Activated naive CD8-positive, alpha-beta T cell treated with anti-CD3 and anti-CD28 coated beads, Interleukin-2, amount 10 ng/mL, durations not matched to agents 7 days and 5 days (primary cell): ENCODE data around the gene CCDC17. TPM values are rescaled to one million over a fixed set of nuclear protein-coding genes. Genes with fewer than 3 reads are reported as not detected.

Source experiments
- ATAC-seq: fragments of 150-1000 bp; cut with Tn5 transposase; one replicate; pipeline ENCODE4 v1.10.0; 2021; ENCODE audit warnings: low read depth, moderate library complexity
- POLR2A ChIA-PET: fragments of 350-600 bp; sonication (Branson Sonifier 250); formaldehyde crosslinking; loops from one replicate; lab custom pipeline; 2021; ENCODE audit warnings: antibody characterized with exemption; lab: Charles Lee
- DNase-seq: peaks from one replicate; pipeline ENCODE4 v3.0.0; 2021
- H3K27ac Mint-ChIP-seq: one replicate; pipeline ENCODE4 v1.8.0; 2022; ENCODE audit warnings: mild to moderate bottlenecking, mixed read lengths
- H3K27me3 Mint-ChIP-seq: one replicate; pipeline ENCODE4 v1.8.0; 2022; ENCODE audit warnings: mild to moderate bottlenecking, moderate library complexity, mixed read lengths
- H3K36me3 Mint-ChIP-seq: one replicate; pipeline ENCODE4 v1.8.0; 2021; ENCODE audit warnings: mild to moderate bottlenecking, mixed read lengths
- H3K4me1 Mint-ChIP-seq: one replicate; pipeline ENCODE4 v1.8.0; 2021; ENCODE audit warnings: mixed read lengths
- H3K4me3 Mint-ChIP-seq: one replicate; pipeline ENCODE4 v1.8.0; 2022; ENCODE audit warnings: mild to moderate bottlenecking, moderate library complexity, mixed read lengths
- H3K9me3 Mint-ChIP-seq: one replicate; pipeline ENCODE4 v1.8.0; 2021; ENCODE audit warnings: mixed read lengths
- total RNA-seq, 2 experiments: library from RNA; stranded (reverse); gene quantifications; one replicate each; pipeline ENCODE4 v1.2.3, GENCODE V29; 2021

CCDC17 gene
- total RNA-seq, 2 experiments from 2014 or later = 4.4 TPM

DNA sequence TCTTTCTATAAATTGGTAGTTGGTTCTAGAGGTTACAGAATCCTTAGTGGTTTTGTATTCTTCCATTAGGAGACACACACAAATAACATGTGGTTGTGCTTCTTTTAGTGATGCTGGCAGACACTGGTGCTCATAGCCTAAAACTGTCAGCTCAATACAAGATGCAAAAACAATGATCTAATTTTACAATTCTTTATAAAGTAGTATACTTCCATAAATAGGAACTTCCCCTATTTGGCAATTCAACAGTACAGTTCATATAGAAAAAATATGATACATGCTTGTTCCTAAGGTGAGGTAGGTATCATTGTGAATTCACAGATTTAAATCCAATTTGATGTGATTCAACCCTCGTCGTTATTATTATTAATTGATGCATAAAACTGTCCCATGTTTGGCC, 20.8 kb upstream of the CCDC17 start:
- DNase-seq (no peak), ATAC-seq (no peak)
- Mint-ChIP-seq H3K9me3 (no peaks in the 10 kb centered on the region), H3K27ac (no peak overlapping the region), H3K4me3 (no peak overlapping the region), H3K36me3 (peaks cover 16% of the 10 kb centered on the region), H3K4me1 (peaks cover 1% of the 10 kb centered on the region), H3K27me3 (no peaks in the 10 kb centered on the region)
- POLR2A ChIA-PET = no interaction called here

DNA sequence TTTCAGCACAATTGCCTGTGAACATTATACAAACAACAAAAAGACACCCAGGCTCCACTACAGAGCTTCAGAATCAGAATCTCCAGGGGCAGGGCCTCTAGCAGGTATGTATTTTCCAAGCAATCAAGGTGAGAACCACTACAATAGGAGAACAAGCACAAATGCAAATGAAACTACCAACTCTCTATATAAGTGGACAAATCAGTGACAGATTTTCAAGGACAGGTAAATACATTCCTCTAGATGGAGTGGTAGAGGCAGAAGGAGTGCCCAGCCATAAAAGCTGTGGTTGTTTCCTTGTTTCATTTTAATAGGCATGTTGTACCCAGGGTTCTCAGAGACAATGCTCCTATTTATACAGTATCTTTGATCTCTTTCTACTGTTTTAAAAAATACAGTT, 20.1 kb upstream of the CCDC17 start:
- Mint-ChIP-seq H3K4me3 (no peak overlapping the region), H3K27ac (no peak overlapping the region), H3K27me3 (no peaks in the 10 kb centered on the region), H3K9me3 (no peaks in the 10 kb centered on the region), H3K4me1 (peaks cover 1% of the 10 kb centered on the region), H3K36me3 (peaks cover 15% of the 10 kb centered on the region)
- no peak for DNase-seq
- POLR2A ChIA-PET = no interaction called here
- ATAC-seq = no peak

DNA sequence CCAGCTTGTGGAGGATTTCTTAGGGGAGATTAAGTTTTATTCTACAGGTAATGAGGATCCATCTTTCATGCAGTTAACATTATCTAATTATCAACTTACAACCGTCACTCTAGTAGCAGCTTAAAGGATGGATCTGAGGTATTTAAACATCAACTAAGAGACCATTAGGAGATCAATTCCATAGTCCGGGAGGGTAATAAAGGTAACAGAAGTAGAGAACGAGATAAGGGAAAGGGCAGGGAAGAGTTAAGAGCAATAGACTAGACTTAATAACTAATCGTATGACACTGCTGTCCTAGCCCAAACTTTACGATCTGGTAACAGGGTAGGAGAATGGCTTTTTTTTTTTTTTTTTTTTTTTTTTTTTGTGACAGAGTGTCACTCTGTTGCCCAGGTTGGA, 19.5 kb upstream of the CCDC17 start:
- Mint-ChIP-seq H3K36me3 (peaks cover 15% of the 10 kb centered on the region), H3K9me3 (no peaks in the 10 kb centered on the region), H3K4me1 (peaks cover 1% of the 10 kb centered on the region), H3K4me3 (no peak overlapping the region), H3K27me3 (no peaks in the 10 kb centered on the region), H3K27ac (no peak overlapping the region)
- POLR2A ChIA-PET = interaction anchor here (0.5 kb wide), 1 partner anchor 556 kb away, joined by 3 read pairs; no protein-coding TSS in a partner anchor
- DNase-seq (no peak), ATAC-seq (no peak)

DNA sequence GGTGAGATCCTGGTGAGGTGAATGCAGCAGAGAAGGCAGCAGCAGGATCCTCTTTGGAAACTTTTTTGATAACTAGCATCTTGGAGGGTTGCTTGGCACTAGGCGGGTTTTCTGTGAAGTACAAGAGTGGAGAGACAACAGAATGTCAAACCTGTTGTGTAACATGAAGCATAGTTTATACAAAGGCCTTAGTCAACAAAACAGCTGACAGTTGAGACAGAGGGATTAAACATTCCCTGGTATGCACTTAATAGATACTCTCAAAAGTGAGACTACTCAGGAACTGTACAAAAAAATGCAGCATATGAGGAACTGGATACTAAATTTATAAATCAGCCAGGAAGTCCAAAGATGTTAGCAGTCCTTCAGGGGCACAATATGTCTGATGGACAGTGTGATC, 16.4 kb upstream of the CCDC17 start:
- Mint-ChIP-seq H3K9me3 (no peaks in the 10 kb centered on the region), H3K4me1 (peaks cover 1% of the 10 kb centered on the region), H3K27me3 (no peaks in the 10 kb centered on the region), H3K27ac (no peak overlapping the region), H3K4me3 (no peak overlapping the region), H3K36me3 (peaks cover 11% of the 10 kb centered on the region)
- no peak for ATAC-seq
- no peak for DNase-seq
- POLR2A ChIA-PET = no interaction called here

DNA sequence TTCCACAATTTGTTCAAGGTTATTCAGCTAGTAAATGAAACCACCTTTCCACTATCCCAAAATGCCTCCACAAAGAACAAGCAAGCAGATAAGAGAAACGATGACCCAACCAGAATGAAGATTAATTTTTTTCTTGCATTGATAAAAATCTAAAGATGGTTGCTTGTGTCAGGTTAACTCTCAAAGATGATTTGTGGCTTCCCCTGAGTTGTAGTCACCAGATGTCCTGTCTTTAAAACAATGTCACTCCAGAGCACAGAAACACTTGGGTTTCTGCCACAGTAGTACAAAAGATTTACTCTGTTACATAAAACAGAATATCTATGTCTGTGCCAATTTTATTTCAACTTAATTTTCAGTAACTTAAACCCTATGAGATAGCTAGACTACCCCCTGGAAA, 11.4 kb upstream of the CCDC17 start:
- no peaks in the 10 kb centered on the region for H3K27me3 Mint-ChIP-seq
- no peak overlapping the region for H3K27ac Mint-ChIP-seq
- H3K9me3 Mint-ChIP-seq = no peaks in the 10 kb centered on the region
- no peaks in the 10 kb centered on the region for H3K4me1 Mint-ChIP-seq
- POLR2A ChIA-PET = no interaction called here
- ATAC-seq (no peak), DNase-seq (no peak)
- H3K36me3 Mint-ChIP-seq = peaks cover 18% of the 10 kb centered on the region
- no peak overlapping the region for H3K4me3 Mint-ChIP-seq

DNA sequence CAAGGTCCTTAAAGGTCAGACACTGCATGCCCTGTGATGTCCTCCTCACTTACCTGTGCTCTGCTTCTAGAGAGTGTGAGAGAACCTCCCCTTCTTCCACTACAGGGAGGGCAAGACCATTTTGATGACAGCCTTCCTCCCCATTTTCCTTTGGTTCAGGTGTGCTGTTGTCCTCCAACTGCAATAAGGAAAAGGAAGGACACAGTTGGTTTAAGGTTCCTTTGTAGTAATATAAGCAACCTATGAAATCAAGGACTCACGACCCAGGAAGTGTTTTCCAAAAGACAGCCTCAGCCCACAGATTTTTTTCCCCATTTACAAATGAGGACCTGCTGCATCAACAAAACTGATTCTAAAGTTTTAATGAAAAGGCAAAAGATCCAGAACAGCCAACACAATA, 6.6 kb upstream of the CCDC17 start:
- no peak for ATAC-seq
- Mint-ChIP-seq H3K9me3 (no peaks in the 10 kb centered on the region), H3K36me3 (peaks cover 31% of the 10 kb centered on the region), H3K27me3 (no peaks in the 10 kb centered on the region), H3K4me3 (no peak overlapping the region), H3K4me1 (no peaks in the 10 kb centered on the region), H3K27ac (peak overlapping the region; percentile 47)
- no peak for DNase-seq
- POLR2A ChIA-PET = no interaction called here

DNA sequence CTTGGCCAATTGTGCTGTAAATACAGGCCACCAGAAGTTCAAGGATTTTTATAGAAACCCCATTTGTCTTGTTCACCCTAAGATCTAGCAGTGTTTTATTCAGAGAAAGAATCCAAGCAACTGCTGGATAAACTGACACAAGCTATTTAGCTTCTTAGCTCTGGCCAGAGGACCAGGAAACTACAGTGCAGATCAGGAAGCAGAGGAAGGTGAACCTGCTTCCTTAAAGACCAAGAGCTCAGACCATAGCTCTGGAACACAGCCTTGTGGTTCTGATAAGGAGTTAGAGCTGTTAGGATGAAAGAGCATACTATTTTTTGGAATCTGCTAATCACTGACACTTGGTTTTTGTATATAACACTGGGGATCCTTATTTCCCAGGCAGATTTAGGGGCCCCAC, 5.2 kb upstream of the CCDC17 start:
- Mint-ChIP-seq H3K27ac (no peak overlapping the region), H3K4me1 (no peaks in the 10 kb centered on the region), H3K36me3 (peaks cover 34% of the 10 kb centered on the region), H3K4me3 (no peak overlapping the region), H3K27me3 (no peaks in the 10 kb centered on the region), H3K9me3 (no peaks in the 10 kb centered on the region)
- POLR2A ChIA-PET = no interaction called here
- no peak for ATAC-seq
- no peak for DNase-seq

DNA sequence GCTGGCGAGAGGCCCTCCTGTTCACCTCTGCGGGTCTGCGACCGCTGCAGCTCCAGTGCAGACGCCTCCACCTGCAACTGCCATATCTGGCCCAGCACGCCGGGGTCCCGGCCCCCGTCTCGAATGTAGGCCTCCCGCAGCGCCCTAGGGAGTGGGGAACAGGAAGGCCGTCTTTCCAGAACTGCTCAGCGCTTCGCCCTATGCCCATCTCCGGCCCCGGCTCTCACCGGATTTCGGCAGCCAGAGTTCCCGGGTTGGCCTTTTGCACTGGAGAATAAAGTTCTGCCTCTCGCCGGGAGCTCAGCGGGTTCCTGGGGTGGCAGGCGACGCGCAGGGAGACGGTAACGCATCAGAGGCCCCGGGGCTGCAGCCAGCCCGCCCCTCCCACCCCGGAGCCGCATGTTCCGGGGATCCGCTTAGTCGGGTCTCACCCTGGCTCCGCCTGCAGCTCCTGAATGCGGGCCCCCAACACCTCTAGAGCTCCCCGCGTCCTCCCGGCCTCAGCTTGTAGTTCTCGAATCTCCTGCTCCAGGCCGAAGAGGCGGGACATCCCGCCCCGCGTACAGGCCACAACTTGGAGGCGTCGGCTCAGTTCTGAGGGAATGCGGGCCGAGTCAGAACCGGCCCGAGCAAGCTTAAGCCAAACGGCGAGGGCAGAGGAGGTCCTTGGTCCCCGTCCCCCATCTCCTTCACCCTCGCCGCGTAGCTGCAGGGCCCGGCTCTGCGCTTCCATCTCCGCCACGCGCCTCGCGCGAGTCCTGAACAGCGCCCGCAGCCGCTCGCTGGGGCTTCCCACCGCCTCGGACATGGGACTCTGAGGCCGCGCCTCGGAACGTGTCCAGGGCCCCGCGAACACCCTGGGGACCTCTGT, 1.1 kb downstream of the CCDC17 start:
- Mint-ChIP-seq H3K27me3 (no peaks in the 10 kb centered on the region), H3K27ac (no peak overlapping the region), H3K4me3 (no peak overlapping the region), H3K4me1 (no peaks in the 10 kb centered on the region), H3K9me3 (no peaks in the 10 kb centered on the region), H3K36me3 (peaks cover 13% of the 10 kb centered on the region)
- ATAC-seq (peak; percentile 16), DNase-seq (no peak)
- POLR2A ChIA-PET = no interaction called here

DNA sequence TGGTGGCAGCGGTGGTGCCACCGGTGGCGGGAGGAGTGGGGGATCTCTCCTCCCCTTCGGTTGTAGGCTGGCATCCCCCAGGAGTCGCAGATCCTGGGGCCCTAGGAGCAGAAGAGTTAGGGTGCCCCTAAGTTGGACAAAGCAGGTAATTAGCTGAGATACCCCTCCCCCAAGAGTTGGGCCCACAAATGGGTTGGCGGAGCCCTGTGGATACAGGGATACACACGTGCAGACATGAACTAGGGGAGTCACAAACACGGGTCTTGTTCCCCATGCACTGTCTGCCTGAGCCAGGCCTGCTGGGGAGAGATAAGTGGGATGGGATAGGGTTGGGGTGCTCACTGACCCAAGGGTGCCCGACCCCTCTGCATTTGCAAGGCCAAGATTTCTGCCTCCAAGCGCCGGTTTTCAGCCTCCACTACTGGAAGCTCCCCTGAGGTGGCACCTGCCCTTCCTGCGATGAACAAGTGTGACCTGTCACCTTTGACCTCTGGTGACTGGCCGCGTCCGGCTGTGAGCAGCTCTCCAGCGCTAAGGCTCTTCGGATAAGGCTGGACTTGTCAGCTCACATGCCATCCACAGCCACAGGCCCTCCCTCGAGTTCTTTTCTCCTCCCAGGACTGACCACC, 1.8 kb downstream of the CCDC17 start:
- DNase-seq (no peak), ATAC-seq (no peak)
- Mint-ChIP-seq H3K4me3 (no peak overlapping the region), H3K36me3 (peaks cover 13% of the 10 kb centered on the region), H3K27me3 (no peaks in the 10 kb centered on the region), H3K4me1 (no peaks in the 10 kb centered on the region), H3K27ac (peak overlapping the region; percentile 34), H3K9me3 (no peaks in the 10 kb centered on the region)
- POLR2A ChIA-PET = no interaction called here

DNA sequence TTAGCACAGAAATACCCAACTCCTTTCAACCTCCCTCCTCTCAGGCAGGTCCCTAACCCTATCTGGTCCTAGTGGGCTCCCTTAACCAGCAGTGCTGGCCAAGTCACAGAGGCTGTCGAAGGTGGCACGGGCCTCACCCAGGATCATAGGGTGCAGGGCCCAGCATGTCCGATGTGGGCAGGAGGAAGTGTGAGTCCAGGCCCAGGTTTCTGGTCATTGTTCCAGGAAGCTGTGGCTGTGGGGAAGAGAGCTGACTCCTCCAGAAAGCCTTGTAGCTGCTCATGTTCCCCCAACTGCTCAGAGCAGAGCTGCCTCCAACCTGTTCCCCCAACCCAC, 2.4 kb downstream of the CCDC17 start:
- H3K9me3 Mint-ChIP-seq = no peaks in the 10 kb centered on the region
- no peak overlapping the region for H3K4me3 Mint-ChIP-seq
- POLR2A ChIA-PET = no interaction called here
- peaks cover 16% of the 10 kb centered on the region for H3K36me3 Mint-ChIP-seq
- no peaks in the 10 kb centered on the region for H3K27me3 Mint-ChIP-seq
- peak overlapping the region; percentile 34 for H3K27ac Mint-ChIP-seq
- H3K4me1 Mint-ChIP-seq = no peaks in the 10 kb centered on the region
- DNase-seq (no peak), ATAC-seq (no peak)

DNA sequence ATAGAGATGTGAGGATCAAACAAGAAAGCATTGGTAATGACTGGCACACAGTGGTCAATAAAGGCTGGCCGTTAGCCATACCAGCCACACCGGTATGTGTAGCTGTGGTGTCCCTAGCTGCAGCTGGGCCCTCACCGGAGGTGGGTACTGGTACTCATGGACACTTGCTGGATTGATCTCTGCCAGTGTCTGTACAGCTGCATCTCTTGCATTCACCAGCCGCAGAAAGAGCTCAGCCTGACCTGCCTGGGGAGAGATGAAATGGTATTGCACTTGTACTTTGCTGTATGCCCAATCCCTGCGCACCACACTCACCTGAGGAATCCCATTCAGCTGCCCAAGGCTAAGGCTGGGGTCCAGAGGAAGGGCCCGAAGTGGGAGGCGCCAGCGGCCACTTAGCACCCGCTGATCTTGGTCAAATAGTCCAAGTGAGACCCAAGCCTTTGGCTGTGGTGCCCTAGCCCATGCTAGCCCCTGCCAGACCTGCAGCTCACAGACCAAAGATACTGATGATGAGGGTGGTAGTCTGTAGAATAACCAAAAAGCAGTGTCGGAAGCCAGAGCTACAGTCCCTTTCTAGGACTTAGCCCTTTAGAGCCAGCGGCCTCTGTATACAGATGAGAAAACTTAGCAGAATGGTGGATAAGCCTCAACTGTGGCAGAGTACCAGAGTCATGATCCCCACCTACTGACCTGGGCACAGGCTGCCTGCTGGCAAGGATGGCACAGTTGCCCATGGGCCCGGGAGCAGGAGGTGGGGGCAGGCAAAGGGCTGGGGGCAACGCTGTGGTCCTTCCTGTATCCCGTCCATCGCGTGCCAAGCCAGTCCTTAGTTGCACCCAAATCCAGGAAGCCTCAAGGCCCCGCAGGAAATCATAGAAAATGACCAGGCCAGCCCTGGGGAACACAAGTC, 3.0 kb downstream of the CCDC17 start:
- Mint-ChIP-seq H3K9me3 (no peaks in the 10 kb centered on the region), H3K36me3 (peaks cover 23% of the 10 kb centered on the region), H3K27me3 (no peaks in the 10 kb centered on the region), H3K27ac (peak overlapping the region; percentile 64), H3K4me1 (no peaks in the 10 kb centered on the region), H3K4me3 (no peak overlapping the region)
- ATAC-seq (no peak), DNase-seq (no peak)
- POLR2A ChIA-PET = interaction anchor here (0.5 to 0.6 kb wide), 2 partner anchors 25 to 92 kb away, joined by 3 to 4 read pairs; no protein-coding TSS in a partner anchor

DNA sequence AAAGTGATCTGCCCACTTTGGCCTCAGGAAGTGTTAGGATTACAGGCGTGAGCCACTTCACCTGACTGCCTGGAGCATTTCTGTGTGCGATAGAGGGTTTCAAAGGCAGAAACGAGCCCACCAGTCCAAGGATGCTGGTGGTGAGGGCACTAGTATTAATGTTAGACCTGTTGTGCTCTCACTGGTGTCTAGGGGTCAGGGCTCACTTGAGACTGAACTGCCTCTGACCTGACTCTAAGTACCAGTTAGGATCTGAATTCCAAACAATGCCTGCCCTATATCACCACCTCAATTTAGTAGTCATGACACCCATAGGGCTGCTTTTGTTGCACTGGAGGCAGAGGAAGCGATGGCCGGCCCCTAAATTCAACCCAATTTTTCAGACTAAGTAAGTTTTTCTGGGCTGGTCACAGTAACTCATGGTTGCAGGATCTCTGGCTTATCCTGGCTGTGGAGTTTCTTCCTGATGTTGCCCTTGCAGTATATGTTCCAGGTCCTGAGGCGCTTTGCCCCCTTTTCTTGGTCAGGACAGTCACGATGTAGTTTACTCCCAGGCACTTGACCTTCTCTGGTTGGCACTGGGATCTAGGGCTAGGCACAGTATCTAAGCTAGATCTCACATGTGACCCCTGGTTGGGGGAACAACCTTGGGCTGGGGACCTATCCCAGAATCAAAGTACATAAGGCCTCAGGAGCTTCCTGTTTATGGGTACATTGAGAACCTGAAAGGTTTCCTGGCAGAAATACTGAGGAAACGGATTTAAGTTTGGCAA, 4.5 kb downstream of the CCDC17 start:
- POLR2A ChIA-PET = no interaction called here
- peak overlapping the region; percentile 21 for H3K27ac Mint-ChIP-seq
- H3K27me3 Mint-ChIP-seq = no peaks in the 10 kb centered on the region
- ATAC-seq = no peak
- H3K9me3 Mint-ChIP-seq = no peaks in the 10 kb centered on the region
- no peak for DNase-seq
- H3K4me1 Mint-ChIP-seq = no peaks in the 10 kb centered on the region
- peaks cover 31% of the 10 kb centered on the region for H3K36me3 Mint-ChIP-seq
- H3K4me3 Mint-ChIP-seq = no peak overlapping the region

DNA sequence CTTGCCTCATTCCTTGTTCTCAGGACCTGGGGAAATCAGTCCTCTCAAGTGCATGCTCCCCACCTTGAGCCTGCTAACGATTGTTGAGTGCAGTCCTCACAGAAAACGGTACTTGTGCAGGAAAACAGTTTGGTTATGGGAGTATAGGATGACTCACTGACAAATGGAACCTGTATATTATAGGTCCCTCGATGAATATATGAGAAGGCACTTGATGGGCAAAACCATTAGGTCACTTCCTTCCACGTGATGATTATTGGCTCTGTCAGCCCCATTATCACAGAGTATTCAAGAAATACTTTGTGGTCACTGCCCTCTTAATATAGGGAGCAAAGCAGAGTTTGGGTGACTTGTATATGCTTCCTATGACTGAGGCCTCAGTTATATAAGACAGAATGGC, 6.2 kb downstream of the CCDC17 start:
- H3K27ac Mint-ChIP-seq = no peak overlapping the region
- H3K36me3 Mint-ChIP-seq = peaks cover 33% of the 10 kb centered on the region
- H3K4me1 Mint-ChIP-seq = no peaks in the 10 kb centered on the region
- no peaks in the 10 kb centered on the region for H3K27me3 Mint-ChIP-seq
- DNase-seq = no peak
- ATAC-seq = no peak
- POLR2A ChIA-PET = no interaction called here
- no peaks in the 10 kb centered on the region for H3K9me3 Mint-ChIP-seq
- no peak overlapping the region for H3K4me3 Mint-ChIP-seq
